Measurements from ENCODE around the gene TDG.

The TDG gene

GRCh38 chr12:103965590-103966504 lies at the start of gene TDG:
Gene TDG (plus strand): TSS chr12:103965872. CDS start chr12:103966038, 166 bp downstream.
- DNase-seq = peak; percentile 97

- no peak for DNase-seq
Observed at GRCh38 chr12:103917873-103918272, 47.8 kb upstream of the TDG start.

GRCh38 chr12:103924761-103925641 lies 40.7 kb upstream of the TDG start:
- peak; percentile 26 for DNase-seq

DNA sequence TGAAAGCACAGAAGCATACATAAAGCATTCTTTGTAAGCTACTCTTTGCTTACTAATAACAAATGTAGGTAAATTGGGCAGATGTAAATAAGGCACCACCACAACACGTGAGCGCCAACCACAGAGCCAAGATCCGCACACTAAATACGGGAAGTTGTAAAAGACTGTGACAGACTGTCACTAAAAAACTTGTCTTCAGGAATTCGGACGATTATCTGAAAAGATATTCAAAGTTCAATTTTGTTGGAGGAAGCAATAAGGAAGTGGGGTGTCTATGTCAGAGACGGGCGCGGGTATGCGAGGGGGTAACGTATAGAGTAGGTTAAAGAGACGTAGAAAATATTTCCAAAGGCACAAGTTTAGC lies 37.0 kb upstream of the TDG start:
- DNase-seq = peak; percentile 42

DNA sequence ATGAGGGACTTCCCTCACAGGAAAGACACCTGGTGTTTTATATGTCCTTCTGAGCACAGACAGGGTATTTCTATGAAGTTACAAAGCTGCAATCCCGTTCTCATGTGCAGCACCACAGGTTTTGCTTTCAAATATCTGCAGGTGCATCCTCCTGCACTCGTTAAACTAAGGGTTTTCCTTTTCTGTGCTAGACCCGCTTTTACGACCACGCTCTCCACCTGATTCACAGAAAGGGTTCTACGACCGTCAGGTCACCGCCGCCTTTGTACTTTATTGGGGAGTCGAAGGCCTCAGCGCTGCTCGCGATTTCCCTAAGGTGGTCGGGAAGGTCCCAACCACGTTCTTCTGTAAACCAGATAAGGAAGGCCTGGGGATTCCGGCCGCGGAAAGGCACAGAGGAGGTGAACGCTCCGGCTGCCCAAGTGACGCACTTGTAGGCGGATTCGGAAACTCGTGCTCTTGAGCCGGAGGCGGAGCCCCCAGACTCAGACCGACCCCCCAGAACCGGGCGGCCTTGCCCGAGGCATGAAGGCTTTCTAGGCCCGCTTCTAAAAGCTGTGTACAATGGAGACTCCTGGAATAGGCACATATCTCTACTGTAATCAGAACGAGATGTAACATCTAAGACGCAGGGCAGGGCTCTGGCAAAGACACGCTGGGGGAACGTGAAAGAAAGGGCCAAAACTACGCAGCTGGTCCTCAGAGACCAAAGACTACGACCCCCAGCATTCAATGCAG lies 36.5 kb upstream of the TDG start:
- DNase-seq = peak; percentile 78

GRCh38 chr12:103929784-103930033 lies 36.0 kb upstream of the TDG start:
- DNase-seq = no peak

GRCh38 chr12:103930034-103930786 lies 35.5 kb upstream of the TDG start, which contains the start of gene HSP90B1:
Gene HSP90B1 (plus strand): TSS chr12:103930410. CDS start chr12:103930516, 106 bp downstream.
- DNase-seq = peak; percentile 99

DNA sequence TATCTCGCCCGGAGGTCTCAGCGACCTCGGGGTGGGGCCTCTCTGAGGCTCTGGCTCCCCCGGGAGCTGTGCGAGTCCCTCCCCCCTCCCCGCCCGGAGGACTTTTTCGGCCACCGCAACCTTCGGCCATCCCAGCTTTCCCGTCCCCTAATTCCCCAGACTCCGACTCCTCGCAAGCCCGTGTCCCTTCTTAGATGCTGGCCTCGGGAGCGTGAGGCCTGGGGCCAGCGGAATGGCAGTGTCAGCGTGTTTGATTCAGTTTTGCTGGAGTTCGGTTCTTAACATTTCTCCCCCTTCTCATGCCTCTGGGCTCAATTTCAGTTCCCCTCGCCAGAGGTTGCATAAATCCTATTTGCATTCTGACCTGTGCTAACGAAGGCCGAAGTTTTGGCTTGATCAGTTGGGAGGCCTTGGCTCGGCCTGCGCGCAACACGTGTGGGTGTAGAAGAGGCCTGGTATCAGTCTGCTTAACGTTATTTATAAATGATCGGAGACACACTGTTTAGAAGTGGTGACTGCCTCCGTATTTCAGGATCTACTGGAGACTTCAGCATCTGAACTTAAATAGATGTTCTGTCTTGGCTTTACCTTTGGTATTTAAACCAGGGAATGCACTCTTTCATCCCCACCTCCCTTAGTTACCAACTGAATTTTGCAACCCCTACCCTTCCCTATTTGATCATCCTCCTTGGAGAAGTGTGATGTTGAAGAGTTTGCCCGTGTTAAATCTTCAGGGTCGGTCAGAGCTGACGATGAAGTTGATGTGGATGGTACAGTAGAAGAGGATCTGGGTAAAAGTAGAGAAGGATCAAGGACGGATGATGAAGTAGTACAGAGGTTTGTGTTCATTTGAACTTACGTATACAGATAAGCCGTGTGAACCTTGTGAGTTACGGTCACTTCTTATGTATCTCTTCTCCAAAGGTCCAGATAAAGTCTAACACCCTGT lies 34.6 kb upstream of the TDG start:
- no peak for DNase-seq

GRCh38 chr12:103933237-103933636 lies 32.4 kb upstream of the TDG start:
- no peak for DNase-seq

- DNase-seq = no peak
Observed at GRCh38 chr12:103936679-103937078, 29.0 kb upstream of the TDG start.

DNA sequence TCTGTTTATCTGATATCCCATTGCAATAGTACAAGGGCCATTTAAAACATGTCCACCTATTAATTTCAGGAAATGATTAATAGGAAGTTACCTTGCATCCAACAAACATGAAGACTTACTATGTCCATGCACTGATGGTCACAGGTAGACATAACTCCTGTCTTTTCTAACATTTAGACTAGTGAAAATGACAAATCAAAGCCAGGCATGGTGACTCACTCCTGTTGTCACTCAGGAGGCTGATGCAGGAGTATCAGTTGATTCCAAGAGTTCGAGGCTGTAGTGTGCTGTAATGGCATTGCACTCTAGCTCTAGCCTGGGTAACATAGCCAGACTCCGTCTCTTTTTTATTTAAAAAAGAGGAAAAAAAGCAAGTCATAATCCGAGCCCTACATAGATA lies 20.7 kb upstream of the TDG start:
- DNase-seq = no peak

DNA sequence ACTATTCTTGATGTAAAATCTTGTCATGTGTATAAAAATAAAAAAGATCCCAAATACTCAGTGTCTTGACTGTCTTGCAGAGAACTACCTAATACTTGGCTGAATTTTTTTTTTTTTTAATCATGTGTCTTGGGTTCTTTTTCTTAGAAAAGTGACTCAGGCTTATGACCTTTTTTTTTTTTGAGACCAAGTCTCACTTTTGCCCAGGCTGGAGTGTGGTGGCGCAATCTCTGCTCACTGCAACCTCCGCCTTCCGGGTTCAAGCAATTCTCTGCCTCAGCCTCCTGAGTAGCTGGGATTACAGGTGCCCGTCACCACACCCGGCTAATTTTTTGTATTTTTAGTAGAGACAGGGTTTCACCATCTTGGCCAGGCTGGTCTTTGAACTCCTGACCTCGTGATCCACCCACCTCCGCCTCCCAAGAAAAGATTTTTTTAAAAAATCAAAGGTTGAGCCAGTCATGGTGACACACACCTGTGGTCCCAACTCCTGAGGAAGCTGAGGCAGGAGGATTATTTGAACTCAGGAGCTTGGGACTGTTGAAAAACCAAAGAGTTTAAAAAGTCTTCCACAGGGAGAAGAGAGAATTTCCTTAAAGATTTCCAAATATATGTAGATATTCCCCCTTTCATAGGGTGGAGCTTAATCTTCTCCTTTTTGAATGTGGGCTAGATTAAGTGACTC lies 17.7 kb upstream of the TDG start:
- no peak for DNase-seq

GRCh38 chr12:103948746-103949406 lies 16.8 kb upstream of the TDG start:
- no peak for DNase-seq

DNA sequence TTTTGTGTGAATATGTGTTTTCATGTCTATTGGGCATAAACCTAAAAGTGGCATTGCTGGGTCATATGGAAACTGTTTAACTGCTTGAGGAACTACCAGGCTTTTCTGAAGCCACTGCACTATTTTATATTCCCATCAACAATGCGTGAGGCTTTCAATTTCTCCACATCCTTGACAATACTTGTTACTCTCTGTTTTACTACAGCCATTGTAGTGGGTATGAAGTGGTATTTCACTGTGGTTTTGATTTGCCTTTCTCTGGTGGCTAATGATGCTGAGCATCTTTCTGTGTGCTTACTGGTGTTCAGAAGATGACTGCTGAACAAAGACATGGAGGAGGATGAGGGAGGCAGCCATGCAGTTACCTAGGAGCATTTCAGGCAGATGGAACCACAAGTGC lies 13.2 kb upstream of the TDG start:
- no peak for DNase-seq

DNA sequence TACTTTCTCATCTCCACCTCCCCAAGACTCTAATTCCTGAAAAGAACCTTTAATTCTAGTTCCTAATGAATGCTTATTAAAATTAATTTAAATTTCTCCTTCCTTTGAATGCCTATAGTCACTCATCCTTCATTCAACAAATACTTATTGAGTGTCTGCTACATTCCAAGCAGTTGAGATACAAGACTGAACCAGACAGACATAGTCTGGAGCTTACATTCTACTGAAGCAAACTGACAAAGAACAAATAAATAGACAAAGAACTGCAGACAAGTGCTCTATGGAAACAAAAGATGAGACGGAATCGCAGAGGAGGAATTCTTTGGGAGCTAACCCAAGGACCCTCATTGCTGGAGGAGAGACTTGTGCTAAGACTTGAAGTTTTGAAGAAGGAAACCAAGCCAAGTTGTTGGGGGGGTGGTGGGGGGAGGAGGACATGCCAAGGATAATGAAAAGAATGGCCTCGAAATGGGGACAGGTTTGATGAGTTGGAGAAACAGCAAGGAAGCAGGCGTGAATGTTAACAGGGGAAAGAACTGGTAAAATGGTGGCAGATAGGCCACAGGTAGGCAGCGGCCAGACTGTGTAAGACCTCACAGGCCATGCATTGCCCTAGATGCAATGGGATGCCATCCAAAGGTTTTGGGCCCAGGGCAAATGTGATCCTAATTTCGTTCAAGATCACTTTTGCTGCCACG lies 9.7 kb upstream of the TDG start:
- DNase-seq = no peak

- peak; percentile 6 for DNase-seq
Observed at GRCh38 chr12:103956509-103957027, 9.1 kb upstream of the TDG start.

DNA sequence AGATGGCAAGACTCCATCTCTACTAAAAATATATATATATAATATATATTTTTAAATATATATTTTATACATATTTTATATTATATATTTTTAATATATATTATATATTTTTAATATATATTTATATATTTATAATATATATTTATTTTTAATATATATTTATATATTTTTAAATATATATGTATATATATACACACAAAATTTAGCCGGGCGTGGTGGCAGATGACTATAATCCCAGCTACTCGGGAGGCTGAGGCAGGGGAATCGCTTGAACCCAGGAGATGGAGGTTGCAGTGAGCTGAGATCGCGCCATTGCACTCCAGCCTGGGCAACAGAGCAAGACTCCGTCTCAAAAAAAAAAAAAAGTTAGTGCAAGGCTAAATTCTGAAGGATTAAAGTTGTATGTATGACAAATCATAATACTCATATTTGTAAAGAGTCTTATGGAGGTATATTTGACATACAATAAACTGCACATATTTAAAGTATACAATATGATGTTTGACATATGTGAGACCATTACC lies 7.7 kb upstream of the TDG start:
- DNase-seq = no peak

GRCh38 chr12:103958621-103959020 lies 7.1 kb upstream of the TDG start:
- no peak for DNase-seq

- no peak for DNase-seq
Observed at GRCh38 chr12:103960616-103961227, 5.0 kb upstream of the TDG start.
